HL-60 (cell line): ENCODE results near the gene XCR1.

Source experiments
- DNase-seq, 2 experiments: peaks; one replicate each; pipeline ENCODE4 v3.0.0-alpha.2; 2010 to 2020; ENCODE audit warnings: low read depth in 1 of 2, low spot score in 1 of 2
- H3K27ac ChIP-seq: fragments of 250-450 bp; sonication (Bioruptor Pico); replicated peaks from 2 replicates; pipeline ENCODE4 v1.5.1; 2020; ENCODE audit warnings: mild to moderate bottlenecking, moderate library complexity
- H3K27me3 ChIP-seq: fragments of 250-450 bp; sonication (Bioruptor Pico); 2 replicates; pipeline ENCODE4 v1.5.1; 2021; ENCODE audit warnings: mild to moderate bottlenecking, moderate library complexity; ENCODE audit not compliant: insufficient read depth, poor library complexity, severe bottlenecking
- H3K4me3 ChIP-seq: replicated peaks from 2 replicates; pipeline ENCODE4 v1.5.1; 2011; ENCODE audit warnings: mild to moderate bottlenecking, control low read depth, low read length; ENCODE audit not compliant: insufficient read depth
- GABPA ChIP-seq: IDR thresholded peaks from 2 replicates; pipeline ENCODE4 v1.6.1; 2012; ENCODE audit warnings: low read depth
- POLR2AphosphoS5 ChIP-seq: IDR thresholded peaks from 2 replicates; pipeline ENCODE4 v1.6.1; 2012; ENCODE audit warnings: low read depth
- SPI1 ChIP-seq: IDR thresholded peaks from 2 replicates; pipeline ENCODE4 v1.6.1; 2012; ENCODE audit warnings: low read depth, mild to moderate bottlenecking, borderline replicate concordance
- TF ChIP-seq, protein P1 (sequence below): IDR thresholded peaks from 2 replicates; pipeline ENCODE4 v1.6.1; 2012; ENCODE audit warnings: low read depth; ENCODE audit not compliant: insufficient replicate concordance
- TF ChIP-seq, protein P2 (sequence below): IDR thresholded peaks from one replicate; pipeline ENCODE4 v1.5.1; 2011; ENCODE audit warnings: low read length, control low read depth, inconsistent platforms; ENCODE audit not compliant: insufficient read depth

XCR1 gene

DNA sequence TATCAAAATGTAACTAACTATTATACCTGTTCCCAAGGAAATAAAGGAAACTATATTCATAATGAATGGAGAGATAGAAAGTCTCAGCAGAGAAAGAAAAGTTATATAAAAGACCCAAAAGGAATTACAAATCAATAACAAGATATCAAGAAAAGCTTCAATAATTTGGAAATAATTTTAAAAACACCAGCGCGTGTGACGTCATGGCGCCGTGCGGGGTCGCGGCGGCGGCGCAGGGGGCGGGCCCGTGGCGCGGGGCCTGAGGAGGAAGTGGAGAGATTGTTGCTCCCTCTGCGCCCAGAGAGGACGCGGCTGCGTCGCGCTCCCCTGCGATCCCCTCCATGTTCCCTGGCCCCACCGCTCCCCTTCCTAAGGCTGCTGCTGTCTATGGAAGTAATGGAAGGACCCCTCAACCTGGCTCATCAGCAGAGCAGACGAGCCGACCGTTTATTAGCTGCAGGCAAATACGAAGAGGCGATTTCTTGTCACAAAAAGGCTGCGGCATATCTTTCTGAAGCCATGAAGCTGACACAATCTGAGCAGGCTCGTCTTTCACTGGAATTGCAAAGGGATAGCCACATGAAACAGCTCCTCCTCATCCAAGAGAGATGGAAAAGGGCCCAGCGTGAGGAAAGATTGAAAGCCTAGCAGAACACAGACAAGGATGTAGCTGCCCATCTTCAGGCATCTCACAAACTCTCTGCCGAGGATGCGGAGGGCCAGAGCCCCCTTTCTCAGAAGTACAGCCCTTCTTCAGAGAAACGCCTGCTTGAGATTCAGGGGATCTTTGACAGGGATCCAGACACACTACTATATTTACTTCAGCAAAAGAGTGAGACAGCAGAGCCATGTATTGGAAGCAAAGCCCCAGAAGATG is 4.1 kb downstream of the XCR1 start:
- no peak for DNase-seq
- TF ChIP-seq SPI1, result no peak
- Histone ChIP-seq H3K27ac (no peak overlapping the region), H3K27me3 (no peaks in the 10 kb centered on the region), H3K4me3 (no peak overlapping the region)

DNA sequence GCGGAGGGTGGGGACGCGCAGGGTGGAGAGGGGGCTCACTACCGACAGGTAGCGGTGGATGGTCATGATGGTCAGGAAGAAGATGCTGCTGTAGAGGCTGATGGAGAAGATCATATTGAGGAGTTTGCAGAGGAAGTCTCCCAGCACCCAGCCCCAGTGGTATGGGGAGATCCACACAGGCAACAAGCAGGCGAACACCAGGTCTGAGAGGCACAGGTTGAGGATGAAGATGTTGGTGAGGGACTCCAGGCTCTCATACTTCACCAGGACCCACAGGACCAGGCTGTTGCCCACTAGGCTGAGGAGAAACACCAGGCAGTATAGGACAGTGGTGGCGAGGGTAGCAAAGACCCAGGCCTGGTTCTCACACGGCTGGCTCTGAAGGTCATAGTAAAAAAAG is 5.8 kb downstream of the XCR1 start:
- no peak for DNase-seq
- no peak overlapping the region for H3K4me3 ChIP-seq
- no peak overlapping the region for H3K27ac ChIP-seq
- TF ChIP-seq POLR2AphosphoS5, result no peak
- TF ChIP-seq, protein P1, sequence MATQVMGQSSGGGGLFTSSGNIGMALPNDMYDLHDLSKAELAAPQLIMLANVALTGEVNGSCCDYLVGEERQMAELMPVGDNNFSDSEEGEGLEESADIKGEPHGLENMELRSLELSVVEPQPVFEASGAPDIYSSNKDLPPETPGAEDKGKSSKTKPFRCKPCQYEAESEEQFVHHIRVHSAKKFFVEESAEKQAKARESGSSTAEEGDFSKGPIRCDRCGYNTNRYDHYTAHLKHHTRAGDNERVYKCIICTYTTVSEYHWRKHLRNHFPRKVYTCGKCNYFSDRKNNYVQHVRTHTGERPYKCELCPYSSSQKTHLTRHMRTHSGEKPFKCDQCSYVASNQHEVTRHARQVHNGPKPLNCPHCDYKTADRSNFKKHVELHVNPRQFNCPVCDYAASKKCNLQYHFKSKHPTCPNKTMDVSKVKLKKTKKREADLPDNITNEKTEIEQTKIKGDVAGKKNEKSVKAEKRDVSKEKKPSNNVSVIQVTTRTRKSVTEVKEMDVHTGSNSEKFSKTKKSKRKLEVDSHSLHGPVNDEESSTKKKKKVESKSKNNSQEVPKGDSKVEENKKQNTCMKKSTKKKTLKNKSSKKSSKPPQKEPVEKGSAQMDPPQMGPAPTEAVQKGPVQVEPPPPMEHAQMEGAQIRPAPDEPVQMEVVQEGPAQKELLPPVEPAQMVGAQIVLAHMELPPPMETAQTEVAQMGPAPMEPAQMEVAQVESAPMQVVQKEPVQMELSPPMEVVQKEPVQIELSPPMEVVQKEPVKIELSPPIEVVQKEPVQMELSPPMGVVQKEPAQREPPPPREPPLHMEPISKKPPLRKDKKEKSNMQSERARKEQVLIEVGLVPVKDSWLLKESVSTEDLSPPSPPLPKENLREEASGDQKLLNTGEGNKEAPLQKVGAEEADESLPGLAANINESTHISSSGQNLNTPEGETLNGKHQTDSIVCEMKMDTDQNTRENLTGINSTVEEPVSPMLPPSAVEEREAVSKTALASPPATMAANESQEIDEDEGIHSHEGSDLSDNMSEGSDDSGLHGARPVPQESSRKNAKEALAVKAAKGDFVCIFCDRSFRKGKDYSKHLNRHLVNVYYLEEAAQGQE, result no peak
- TF ChIP-seq, protein P2, sequence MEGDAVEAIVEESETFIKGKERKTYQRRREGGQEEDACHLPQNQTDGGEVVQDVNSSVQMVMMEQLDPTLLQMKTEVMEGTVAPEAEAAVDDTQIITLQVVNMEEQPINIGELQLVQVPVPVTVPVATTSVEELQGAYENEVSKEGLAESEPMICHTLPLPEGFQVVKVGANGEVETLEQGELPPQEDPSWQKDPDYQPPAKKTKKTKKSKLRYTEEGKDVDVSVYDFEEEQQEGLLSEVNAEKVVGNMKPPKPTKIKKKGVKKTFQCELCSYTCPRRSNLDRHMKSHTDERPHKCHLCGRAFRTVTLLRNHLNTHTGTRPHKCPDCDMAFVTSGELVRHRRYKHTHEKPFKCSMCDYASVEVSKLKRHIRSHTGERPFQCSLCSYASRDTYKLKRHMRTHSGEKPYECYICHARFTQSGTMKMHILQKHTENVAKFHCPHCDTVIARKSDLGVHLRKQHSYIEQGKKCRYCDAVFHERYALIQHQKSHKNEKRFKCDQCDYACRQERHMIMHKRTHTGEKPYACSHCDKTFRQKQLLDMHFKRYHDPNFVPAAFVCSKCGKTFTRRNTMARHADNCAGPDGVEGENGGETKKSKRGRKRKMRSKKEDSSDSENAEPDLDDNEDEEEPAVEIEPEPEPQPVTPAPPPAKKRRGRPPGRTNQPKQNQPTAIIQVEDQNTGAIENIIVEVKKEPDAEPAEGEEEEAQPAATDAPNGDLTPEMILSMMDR, result no peak
- no peak for TF ChIP-seq SPI1
- no peak for TF ChIP-seq GABPA
- H3K27me3 ChIP-seq, result no peaks in the 10 kb centered on the region

DNA sequence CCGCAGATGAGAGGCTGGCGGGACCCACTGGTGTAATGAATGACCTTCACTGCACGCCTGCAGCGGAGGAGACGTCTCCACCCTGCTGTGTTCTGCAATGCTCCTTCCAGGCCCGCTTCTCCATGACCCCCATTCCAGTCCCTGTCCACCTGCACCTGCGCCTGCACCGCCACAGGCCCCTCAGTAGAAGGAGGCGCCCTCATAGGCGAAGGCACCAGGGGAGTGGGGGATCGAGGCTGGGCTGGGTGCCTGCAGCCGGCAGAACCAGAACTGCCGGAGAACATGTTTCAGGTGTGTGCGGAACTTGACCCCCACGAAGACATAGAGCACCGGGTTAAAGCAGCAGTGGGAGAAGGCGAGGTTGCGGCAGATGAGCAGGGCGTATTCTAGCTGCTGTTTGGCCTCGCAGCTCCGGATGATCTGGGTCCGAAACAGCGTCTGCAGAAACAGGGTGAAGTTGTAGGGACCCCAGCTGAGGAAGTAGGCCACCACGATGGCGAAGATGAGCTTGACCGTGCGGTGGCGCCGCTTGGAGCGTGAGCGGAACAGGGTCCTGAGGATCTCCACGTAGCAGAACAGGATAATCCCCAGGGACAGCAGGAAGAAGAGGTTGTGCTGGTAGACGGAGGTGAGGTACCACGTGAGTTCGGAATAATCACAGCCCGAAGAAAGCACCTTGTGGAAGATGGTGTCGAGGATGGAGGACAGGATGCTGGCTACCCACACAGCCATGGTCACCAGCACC is 6.3 kb downstream of the XCR1 start:
- Histone ChIP-seq H3K27me3 (no peaks in the 10 kb centered on the region), H3K4me3 (no peak overlapping the region), H3K27ac (no peak overlapping the region)
- no peak for DNase-seq
- TF ChIP-seq, protein P1, result no peak
- TF ChIP-seq, protein P2, result no peak
- no peak for TF ChIP-seq SPI1
- no peak for TF ChIP-seq POLR2AphosphoS5

DNA sequence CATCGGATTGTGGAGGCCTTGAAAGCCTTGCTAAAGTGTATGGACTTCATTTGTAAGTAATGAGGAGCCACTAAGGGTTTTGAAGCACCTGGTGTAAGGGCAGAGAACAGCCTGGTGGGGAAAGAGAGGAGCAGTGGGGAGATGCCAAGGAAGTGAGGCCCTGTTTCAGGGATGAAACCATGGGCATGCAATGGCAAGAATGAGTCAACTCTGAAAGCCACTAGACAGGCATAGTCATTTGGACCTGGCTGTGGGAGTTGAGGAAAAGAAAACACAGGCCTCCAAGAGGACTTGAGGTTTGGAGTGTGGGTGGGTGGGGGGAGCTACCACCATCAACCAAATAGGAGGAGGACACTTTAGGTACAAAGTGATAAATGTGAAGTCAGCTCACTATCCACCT is 7.6 kb downstream of the XCR1 start:
- TF ChIP-seq, protein P2, result no peak
- TF ChIP-seq GABPA (no peak), SPI1 (no peak), POLR2AphosphoS5 (no peak)
- TF ChIP-seq, protein P1, result no peak
- no peak for DNase-seq
- Histone ChIP-seq H3K27ac (no peak overlapping the region), H3K4me3 (no peak overlapping the region), H3K27me3 (no peaks in the 10 kb centered on the region)
